Measurements from ENCODE around the gene HAT1.
"Not testable (repeated sequence)": the region's sequence is repeated elsewhere in the genome, so short reads cannot be mapped to it uniquely, and the experiment has no call there.

The HAT1 gene, protein sequence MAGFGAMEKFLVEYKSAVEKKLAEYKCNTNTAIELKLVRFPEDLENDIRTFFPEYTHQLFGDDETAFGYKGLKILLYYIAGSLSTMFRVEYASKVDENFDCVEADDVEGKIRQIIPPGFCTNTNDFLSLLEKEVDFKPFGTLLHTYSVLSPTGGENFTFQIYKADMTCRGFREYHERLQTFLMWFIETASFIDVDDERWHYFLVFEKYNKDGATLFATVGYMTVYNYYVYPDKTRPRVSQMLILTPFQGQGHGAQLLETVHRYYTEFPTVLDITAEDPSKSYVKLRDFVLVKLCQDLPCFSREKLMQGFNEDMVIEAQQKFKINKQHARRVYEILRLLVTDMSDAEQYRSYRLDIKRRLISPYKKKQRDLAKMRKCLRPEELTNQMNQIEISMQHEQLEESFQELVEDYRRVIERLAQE

DNA sequence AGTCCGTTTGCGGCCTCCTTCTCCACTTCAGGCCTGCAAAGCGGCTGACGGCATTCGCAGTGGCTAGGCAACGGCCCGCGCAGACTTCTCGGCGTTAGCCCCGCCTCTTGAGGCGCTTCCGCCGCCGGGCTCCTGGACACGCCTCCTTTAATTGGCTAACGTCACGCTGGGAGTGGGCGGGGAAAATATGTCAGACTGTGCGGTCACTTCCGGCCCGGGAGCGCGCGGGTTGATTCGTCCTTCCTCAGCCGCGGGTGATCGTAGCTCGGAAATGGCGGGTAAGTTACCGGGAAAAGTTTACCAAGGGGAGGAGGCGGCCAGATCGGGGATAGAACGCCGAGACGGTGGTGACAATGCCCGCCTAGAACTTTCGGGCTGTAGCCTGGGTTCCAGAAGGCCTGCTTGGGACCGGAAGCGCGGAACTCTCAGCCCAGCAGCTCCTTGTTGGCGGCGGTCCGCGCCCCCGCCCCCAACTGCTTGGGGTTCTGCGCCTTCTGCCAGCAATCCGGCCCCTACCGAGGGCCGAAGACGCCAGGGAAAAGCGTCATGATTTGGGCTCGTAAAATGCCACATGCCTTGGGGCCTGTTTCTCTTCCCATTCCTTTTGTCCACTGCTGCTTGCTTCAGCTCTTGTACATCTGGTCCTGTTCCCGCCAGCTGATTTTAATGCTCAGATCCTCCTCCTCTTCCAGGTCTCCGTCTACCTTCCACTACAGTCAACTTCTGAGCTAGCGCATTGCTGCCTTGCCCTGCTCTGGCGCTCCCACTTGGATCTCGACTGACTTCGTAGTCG lies at the start of gene HAT1:
TSS of gene HAT1 (plus strand) at position 232 of the 793 bp plus-strand sequence. CDS start at position 272, 40 bp downstream.
- peak; percentile 96 for DNase-seq (ENCODE audit: low spot score)

DNA sequence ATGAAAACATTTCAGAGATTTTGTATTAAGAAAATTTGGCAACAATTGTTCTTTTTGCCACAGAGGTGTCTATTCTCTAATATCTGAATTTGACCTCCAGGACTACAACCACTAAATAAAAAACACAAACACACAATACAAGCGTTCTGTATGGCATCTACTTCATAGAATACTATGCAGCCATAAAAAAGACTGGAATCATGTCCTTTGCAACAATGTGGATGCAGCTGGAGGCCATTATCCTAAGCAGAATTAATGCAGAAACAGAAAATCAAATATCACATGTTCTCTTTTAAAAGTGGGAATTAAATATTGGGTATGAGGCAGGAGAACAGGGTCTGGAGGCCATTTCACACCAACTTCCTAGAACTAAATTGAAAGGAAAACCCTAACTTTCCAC lies 47.7 kb upstream of the HAT1 start:
- DNase-seq (ENCODE audit: low spot score), result no peak

DNA sequence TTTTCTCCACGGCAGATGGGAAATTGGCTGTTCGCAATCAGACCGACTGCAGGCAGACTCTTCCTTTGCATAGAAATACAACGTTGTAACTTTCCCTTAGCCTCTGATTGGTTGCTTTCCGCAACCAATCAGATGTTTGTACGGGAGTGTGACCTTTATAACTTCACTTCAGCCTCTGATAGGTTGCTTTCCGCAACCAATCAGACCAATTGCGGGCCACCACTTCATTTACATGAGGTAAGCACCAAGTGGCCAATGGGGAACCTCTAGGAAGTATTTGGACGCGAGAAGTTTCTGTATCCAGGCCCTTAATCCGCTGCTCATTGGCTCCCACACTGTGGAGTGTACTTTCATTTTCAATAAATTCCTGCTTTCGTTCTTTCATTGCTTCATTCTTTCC lies 47.3 kb upstream of the HAT1 start:
- no peak for DNase-seq (ENCODE audit: low spot score)

DNA sequence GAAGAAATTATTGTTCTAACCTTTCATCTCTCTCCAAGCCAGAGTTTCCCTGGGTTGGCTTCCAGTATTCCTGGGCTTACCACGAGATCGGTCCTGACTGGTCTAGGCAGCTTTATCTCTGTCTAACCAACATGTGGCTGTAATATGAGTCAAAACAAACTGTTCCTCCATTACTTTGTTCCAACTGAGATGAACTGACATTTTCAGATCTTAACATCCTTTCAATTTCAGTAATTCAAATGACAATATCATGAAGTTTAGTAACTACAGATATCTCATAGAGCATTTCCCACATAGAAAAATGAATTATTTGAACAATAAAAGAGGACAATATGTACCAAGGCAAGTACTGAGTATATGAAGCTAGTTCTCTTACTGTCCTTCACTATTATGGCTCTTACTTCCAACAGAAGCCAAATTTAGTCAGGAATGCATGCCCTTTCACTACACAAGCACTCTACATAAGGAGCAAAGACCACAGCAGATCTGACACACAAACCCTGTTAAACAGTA lies 43.7 kb upstream of the HAT1 start:
- peak; percentile 57 for DNase-seq (ENCODE audit: low spot score)

DNA sequence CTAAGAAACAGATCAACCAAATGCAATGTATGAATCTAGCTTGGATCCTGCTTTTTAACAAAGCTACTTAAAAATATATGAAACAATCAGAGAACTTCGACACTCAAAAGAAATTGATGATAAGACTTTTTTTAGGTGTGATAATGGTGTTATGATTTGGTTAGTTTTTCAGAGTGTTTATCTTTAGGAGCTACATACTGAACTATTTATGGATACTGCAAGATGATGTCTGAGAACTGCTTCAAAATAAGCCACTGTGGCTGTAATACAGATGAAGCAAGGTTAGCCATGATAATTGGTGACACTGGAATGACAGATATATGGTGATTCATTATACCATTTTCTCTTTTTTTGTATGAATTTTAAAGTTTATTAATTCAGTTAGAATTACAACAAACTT lies 42.4 kb upstream of the HAT1 start:
- DNase-seq (ENCODE audit: low spot score), result no peak

DNA sequence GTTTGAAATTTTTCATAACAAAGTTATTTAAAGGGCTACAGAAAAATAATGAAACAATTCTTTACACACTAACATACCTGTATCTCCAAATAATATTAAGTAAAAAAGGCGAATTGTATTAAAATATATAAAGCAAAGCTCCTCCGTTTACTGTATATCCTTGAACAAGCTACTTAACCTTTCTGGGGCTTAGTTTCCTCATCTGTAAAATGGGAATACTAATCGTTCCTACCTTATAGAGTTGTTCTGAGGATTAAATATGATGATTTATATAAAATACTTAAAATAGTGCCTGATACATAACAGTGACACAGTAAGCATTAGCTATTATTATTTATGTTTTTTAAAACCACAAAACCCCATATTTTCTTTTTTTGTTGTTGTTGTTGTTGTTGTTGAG lies 41.5 kb upstream of the HAT1 start:
- DNase-seq (ENCODE audit: low spot score), result no peak

DNA sequence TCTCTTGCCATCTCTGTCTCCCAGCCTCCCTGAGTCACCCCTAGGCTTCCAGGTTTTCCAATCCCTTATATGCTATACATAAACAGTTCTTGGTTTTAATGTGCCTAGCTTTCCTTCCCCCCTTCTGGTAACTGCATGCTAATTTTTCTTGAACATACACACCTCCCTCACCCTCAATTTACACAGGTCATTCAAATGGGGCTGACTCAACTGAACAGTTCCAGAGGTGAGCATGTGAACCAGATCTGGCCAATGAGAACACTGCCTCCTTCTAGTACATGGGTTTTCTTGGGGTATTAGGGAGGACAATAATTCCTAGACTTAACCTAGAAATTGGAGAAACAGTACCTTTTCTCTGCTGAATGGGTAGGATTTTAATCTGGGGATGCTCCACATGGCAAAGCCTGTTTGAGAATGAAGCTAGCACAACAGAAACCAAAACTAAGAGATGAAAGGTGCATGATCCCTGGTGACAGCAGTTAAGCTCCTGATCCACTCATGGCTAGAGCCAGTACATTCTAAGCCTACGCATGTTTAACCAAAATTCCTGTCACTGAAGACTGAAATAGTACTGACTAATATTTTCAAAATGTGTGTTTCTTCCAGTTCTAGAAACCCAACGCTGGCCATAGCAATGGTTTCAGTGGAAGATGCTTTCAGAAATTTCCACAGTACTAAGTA lies 40.0 kb upstream of the HAT1 start:
- no peak for DNase-seq (ENCODE audit: low spot score)

DNA sequence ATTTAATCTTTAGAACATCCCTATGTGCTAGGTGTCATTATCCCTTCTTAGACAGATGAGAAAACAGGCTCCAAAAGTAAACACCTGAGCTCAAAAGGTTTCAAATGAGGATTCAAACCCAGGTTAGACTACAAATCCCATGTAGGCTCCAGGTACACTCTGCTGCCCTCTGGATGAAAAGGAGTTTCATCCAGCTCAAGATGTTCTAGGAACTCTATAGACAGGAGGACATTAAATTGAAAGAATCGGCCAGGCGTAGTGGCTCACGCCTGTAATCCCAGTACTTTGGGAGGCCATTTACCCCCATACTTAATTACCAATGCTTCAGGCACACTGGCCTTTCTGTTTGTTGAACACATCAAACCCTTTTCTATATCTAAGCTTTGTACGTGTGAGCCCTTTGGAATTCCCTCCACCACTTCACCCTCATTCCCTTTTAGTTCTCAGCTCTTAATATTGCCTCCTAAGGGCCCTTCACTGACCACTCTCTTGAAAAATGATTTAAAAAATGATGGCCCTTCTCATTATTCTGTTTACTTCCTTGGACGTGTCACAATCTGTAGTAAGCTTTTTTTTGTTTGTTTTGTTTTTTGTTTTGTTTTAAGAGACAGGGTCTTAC lies 38.9 kb upstream of the HAT1 start:
- no peak for DNase-seq (ENCODE audit: low spot score)

DNA sequence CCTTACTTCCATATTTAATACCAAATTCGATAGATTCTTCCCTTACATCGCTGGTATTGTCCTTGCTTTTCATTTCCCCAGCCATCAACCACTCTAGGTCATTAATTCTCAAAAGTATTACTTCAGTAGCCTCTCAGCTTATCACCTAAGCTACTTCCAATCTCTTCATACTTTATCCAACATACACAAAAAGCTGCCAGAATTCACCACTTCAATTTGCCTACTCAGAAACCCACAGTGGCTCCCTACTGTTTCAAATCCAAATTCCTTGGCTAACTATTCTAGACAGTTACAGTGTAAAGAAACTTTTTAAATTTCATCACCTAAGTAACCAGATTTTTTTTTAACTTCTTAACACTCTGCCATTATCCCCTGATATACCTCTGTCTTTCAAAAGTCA lies 32.9 kb upstream of the HAT1 start:
- DNase-seq (ENCODE audit: low spot score), result no peak

DNA sequence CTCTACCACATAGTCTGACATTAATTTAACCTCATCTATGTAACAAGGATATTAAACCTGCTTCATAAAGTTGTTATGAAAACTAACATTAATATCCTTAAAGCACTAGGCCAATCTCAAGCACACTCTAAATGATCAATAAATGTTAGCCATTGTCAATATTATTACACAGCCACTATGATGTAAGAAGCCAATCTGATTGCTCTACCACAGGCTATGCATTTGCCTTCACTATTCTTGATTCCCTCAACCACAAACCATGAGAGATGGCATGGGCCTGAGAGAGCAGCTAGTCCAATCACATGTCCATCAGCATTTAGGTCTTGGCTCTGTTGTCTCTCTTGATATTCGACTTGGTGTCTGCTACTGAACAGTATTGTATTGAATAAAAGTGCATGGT lies 32.5 kb upstream of the HAT1 start:
- DNase-seq (ENCODE audit: low spot score), result no peak

DNA sequence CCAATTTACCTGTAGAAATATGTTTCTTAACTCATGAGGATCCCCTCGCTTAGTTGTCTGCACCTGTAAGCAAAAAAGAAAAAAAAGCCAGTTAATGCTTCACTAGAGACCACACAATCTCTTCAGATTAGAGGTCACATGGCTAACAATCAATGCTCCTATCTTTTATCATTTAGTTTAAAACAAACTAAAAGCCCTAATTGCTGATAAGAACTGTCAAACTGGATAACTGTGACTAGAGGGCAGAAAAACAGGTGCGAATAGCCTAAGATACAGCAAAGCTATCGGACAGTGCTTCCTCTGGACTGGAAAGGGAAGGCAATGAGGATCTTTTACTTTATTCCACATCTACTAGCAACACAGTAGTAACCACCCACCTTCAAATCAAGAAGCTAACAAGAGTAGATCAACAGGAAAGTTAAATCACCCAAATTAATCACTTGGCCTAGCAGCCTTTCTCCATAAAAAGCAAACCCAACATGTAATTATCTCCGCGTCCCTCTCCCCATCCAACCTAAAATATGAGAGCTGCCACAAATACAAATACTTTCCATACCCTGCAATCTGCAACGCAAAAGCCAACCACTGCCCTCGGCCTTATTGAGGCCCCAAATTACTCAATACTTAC lies 29.0 kb upstream of the HAT1 start:
- no peak for DNase-seq (ENCODE audit: low spot score)

DNA sequence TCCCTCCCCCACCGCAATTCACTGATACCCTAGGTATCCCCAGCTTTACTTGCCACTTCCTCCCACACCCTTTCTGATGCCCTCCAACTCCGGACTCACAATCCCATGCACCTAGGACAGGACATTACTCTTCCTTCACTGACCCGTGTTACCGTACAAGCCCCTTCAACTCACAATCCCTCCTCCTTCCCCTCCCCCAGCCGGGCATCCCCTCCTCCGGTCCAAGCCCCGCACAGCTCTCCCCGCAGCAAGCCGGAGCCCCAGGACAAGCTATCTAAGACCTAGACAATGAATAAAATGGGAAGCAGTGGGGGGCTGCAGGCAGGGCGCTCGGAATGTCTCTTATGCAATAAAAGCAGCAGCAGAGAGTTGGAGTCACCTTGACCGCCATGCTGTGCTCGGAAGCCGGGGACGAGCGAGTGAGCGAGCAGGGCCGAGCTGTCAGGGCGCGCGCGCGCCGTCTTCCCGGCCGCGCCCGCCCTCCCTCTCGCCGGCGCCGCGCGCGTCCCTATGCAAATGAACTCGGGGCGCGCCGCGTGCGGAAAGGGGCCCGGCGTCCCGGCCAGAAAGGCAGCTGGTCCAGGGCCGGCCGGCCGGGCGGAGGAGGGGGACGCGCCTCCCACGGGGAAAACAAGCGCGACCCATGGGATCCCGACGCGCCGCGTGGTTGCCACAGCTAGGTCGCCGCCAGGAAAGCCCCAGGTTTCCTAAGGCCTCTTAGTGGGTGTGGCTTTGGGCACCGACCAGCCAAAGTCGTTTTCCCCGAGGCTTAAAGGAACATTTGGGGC lies 28.2 kb upstream of the HAT1 start, which contains the start of gene SLC25A12:
TSS of gene SLC25A12 (minus strand) at position 421 of the 788 bp plus-strand sequence. CDS start at position 391, 30 bp downstream.
- peak; percentile 94 for DNase-seq (ENCODE audit: low spot score)

DNA sequence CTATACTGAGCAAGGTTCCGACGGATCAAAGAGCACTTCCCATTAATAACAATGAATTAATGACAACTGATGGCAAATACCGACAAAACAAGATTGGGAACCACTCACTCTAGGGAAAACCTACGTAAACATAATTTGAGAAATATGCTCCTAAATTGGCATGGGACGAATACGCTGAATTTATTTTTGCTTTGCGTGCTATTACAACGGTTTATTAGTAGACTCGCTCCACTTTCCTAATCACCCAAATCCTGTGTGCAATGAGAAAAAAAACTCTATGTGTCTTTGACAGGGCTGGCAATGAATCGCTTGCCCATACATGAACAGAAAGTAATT lies 27.7 kb upstream of the HAT1 start:
- DNase-seq (ENCODE audit: low spot score), result no peak

DNA sequence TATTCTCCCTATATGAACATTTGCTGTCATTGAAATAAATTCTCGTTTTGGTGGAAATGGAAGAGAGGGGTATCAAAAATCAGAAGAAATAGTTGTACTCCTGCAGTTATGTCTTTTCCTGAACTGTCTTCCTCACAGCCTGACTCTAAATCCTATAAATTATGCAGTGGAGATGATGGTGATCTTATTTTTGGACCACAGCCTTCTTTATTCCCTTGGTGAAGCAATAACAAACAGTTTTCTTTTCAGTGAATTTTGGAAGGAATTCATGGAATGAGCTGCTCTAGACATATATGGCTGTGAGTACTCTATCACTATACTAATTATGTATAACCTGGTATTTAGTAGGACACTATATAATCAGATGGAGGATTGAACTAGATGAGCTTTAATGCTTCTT lies 26.5 kb upstream of the HAT1 start:
- peak; percentile 29 for DNase-seq (ENCODE audit: low spot score)

DNA sequence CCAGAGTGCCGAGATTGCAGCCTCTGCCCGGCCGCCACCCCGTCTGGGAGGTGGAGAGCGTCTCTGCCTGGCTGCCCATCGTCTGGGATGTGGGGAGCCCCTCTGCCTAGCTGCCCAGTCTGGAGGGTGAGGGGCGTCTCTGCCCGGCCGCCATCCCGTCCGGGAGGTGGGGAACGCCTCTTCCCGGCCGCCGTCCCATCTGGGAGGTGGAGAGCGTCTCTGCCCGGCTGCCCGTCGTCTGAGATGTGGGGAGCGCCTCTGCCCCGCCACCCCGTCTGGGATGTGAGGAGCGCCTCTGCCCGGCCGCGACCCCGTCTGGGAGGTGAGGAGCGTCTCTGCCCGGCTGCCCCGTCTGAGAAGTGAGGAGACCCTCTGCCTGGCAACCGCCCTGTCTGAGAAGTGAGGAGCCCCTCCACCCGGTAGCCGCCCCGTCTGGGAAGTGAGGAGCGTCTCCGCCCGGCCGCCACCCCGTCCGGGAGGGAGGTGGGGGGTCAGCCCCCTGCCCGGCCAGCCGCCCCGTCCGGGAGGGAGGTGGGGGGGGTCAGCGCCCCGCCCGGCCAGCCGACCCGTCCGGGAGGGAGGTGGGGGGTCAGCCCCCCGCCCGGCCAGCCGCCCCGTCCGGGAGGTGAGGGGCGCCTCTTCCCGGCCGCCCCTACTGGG lies 22.5 kb upstream of the HAT1 start:
- DNase-seq (ENCODE audit: low spot score), result not testable (repeated sequence)

DNA sequence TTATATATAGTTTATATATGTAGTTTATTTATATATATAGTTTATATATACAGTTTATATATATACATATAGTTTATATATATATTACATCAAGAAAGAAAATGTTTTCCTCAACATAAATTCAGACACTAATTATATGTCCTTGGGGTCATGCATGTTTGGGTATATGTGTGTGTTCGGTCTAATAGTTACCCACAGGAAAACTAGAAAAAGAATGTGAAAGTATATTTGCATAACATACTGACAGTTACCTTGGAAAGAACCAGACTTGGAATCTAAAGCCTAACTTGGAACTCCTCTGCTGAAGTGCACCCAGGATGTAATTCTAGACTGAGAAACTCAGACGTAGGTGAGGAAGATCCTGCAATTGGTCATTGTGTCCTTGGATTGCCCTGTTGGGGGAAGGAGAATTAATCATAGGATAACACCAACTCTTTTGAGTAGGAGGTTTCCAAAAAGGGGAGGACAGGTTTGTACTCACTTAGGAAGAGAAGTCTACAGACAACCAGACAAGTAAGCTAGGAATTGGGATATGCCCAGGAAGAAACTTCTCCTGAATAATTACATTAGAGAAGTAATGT lies 19.3 kb upstream of the HAT1 start:
- no peak for DNase-seq (ENCODE audit: low spot score)

DNA sequence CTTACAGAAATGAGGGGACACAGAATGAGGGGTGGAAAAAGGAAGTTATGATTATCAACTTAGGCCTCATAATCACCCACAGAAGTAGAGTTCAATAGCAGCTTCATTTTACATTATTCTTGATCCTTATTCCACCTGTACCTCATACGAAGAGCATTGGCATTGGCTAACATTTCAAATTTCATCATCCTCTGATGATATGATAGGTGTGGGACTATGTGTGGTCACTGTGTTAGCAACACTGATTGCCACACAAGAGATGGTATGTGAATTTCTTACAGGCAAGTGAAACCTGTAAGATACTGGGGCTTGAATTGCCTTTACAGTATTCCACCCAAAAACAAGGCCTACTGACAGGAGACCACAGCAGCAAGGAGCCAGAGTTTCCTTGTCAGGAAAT lies 14.0 kb upstream of the HAT1 start:
- no peak for DNase-seq (ENCODE audit: low spot score)

DNA sequence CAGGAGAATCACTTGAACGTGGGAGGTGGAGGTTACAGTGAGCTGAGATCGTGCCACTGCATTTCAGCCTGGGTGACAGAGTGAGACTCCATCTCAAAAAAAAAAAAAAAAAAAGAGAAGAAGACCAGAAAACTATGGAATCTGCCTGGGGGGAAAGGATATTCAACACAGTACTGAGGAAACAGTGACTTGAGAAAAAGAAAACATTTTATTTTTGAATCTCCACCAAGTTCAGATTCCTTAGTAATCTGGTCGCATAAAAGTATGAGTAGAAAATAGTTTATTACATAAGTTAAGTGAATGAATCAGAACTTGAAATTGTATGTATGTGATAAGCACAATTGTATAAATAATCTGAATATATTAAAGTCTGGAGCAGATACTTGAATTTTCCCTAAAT lies 13.0 kb upstream of the HAT1 start:
- DNase-seq (ENCODE audit: low spot score), result no peak

DNA sequence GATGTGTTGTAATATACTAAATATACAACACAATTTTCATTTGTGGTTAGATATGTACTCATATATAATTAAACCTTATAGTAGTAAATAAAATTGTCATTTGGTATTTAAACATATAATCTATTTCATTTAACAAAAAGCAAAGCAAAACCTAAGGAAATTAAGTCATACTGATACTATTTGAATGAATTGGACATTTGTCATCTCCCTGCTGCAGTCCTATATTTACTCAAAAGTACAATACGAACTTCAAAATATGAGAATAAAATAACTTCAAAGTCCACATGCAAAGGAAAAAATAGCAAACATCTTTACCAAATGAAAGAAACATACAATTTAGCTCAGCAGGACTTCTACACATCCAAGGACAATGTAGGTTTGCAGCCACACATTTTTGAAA lies 11.8 kb upstream of the HAT1 start:
- no peak for DNase-seq (ENCODE audit: low spot score)

DNA sequence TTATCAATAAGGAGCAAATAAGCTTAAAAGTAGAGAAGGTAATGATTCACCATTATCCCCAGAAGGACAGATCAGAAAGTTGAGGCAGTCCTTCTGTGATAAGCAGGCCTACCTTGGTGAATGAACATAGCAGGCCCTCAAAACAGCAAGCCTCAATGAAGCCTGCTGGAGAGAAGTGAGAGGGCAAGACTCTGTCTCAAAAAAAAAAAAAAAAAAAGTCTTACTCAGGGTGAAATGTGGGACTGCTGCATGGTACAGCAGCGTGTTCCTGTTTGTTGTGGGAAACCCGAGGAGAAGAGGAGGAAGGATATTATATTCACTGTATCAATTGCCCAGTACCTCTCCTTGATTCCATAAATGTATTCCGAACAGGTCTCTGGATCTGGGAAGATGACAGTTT lies 8.7 kb upstream of the HAT1 start:
- no peak for DNase-seq (ENCODE audit: low spot score)
